NT2/D1 (cell line): Measurements from ENCODE around the gene CCDC69.

ENCODE experiments used
- DNase-seq: peaks from one replicate; pipeline ENCODE4 v3.0.0-alpha.2; 2011; ENCODE audit warnings: low read depth, low spot score
- H3K27me3 ChIP-seq: 2 replicates; pipeline ENCODE4 v1.6.0; 2011; ENCODE audit warnings: mild to moderate bottlenecking; ENCODE audit not compliant: insufficient read length, insufficient read depth
- H3K36me3 ChIP-seq: 2 replicates; pipeline ENCODE4 v1.6.1; 2011; ENCODE audit warnings: mild to moderate bottlenecking, low read length, mixed read lengths; ENCODE audit not compliant: insufficient read depth, insufficient read length
- H3K4me1 ChIP-seq: 2 replicates; pipeline ENCODE4 v1.5.1; 2011; ENCODE audit not compliant: insufficient read depth, insufficient read length
- H3K4me3 ChIP-seq: 2 replicates; pipeline ENCODE4 v1.5.1; 2011; ENCODE audit warnings: low read depth; ENCODE audit not compliant: insufficient read length
- H3K9ac ChIP-seq: 2 replicates; pipeline ENCODE4 v1.6.0; 2011; ENCODE audit warnings: low read depth; ENCODE audit not compliant: insufficient read length
- H3K9me3 ChIP-seq: 2 replicates; pipeline ENCODE4 v1.5.1; 2011; ENCODE audit warnings: mild to moderate bottlenecking, low read length; ENCODE audit not compliant: insufficient read depth
- SUZ12 ChIP-seq: IDR thresholded peaks from 2 replicates; pipeline ENCODE4 v1.6.1; 2011; ENCODE audit not compliant: insufficient read length, insufficient read depth; ENCODE audit errors: extremely low read depth
- YY1 ChIP-seq: IDR thresholded peaks from 2 replicates; pipeline ENCODE4 v1.6.1; 2011; ENCODE audit not compliant: insufficient read length, insufficient read depth
- ZNF274 ChIP-seq: IDR thresholded peaks from 2 replicates; pipeline ENCODE4 v1.6.1; 2011; ENCODE audit warnings: mild to moderate bottlenecking, low read depth, low read length

Gene CCDC69

DNA sequence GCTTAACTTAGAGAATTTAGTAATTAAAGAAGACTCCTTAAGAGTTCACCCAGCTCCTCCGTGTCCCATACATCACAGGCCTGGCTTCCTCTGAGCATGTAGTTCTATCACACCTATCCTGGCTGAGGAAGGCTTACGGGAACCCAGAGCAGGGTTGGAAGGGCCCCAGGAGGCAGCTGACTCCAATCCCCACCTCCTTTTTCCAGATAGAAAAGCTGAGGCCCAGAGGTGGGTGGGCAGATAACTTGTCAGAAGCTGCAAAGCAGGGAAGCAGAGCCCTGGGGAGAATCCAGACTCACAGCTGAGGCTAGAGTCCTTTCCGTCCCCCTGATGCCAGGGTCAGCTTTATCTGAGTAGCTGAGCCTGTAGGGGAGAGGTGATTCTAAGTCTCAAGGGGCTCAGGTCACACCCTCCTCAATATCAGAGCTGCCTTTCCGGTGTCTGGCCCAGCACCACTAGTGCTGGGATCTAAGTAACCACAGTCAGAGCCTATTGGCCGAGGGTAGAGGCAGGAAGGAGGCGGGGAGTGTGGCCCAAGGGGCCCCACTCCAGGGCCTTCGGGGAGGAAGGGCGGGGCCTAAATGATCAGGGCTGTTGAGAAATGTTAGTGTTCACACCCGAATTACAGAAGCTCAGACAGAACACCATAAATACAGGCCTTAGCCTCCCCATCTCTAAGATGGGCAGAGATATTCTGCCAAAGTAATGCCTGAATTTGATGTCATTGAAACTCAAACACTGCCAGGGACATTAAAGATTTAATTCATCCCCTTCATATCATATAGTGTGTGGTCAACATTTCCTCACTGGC is 9.9 kb downstream of the CCDC69 start:
- no peaks in the 10 kb centered on the region for H3K36me3 ChIP-seq
- no peak overlapping the region for H3K9ac ChIP-seq
- DNase-seq: no peak
- TF ChIP-seq YY1 (no peak), SUZ12 (no peak), ZNF274 (no peak)
- H3K4me3 ChIP-seq: no peak overlapping the region
- H3K27me3 ChIP-seq: no peaks in the 10 kb centered on the region
- no peaks in the 10 kb centered on the region for H3K9me3 ChIP-seq
- H3K4me1 ChIP-seq: no peaks in the 10 kb centered on the region

DNA sequence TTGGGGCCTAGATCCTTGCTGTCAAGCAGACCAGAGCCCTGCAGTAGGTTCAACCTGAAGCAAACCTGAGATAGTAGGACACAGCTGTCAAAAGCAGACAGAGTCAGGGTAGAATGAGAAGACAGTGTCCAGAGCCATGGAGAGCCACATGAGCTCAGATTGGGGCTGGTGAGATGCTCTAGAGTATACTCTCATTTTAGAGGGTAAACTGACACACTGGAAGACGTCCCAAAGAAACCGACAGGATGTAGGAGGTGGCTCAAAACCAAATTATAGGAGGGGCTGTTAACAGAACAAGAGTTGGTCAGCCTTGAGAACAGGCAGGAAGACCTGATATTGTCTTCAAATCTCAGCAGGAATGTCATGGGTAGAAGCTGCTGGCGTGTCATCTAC is 11.5 kb downstream of the CCDC69 start:
- Histone ChIP-seq H3K27me3 (no peaks in the 10 kb centered on the region), H3K9me3 (no peaks in the 10 kb centered on the region), H3K9ac (no peak overlapping the region), H3K4me1 (no peaks in the 10 kb centered on the region), H3K4me3 (no peak overlapping the region), H3K36me3 (no peaks in the 10 kb centered on the region)
- TF ChIP-seq ZNF274: no peak
- no peak for TF ChIP-seq YY1
- TF ChIP-seq SUZ12: no peak
- DNase-seq: no peak

DNA sequence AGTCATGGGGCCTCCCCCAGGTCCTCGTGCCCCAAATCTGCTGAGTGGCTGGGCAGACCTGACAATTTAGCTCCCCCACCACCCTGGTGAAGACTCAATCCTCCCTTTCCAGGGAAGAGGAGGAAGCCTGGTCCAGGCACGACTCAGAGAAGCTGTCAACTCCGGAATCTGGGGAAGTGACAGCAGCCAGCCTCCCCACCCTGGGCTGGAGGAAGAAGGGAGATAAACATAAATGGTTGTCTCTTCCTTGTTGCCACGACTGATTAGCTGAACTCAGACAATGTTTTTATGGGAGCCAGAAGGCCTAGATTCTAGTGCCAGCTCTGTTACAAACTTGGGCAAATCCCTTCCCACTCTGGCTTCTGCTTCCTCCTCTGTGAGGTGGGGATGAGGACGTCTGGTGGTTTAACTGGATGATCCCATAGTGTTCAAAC is 15.4 kb downstream of the CCDC69 start:
- TF ChIP-seq SUZ12 (no peak), YY1 (no peak), ZNF274 (no peak)
- H3K36me3 ChIP-seq: no peaks in the 10 kb centered on the region
- no peak for DNase-seq
- H3K9me3 ChIP-seq: no peaks in the 10 kb centered on the region
- H3K27me3 ChIP-seq: no peaks in the 10 kb centered on the region
- no peak overlapping the region for H3K9ac ChIP-seq
- H3K4me3 ChIP-seq: no peak overlapping the region
- H3K4me1 ChIP-seq: peaks cover 4% of the 10 kb centered on the region

DNA sequence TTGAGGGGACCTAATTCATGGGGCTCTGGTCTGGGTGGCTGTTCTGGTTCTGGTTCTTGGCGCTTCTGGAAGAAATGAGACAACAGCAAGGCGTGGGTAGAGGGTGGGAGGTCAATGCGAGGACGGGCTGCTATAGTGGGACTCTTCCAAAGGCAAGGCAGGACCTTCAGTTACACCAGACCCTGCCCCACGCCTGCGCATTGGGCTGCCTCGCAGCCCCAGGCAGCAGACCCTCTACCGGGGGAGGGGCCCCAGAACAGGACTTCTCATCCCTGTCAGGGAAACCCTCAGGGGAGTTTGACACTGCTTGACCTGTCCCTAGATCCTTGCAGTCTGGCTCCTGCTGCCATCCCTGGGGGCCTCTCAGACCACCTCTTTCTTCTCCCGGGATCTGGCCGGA is 18.5 kb downstream of the CCDC69 start:
- TF ChIP-seq ZNF274 (no peak), SUZ12 (no peak), YY1 (no peak)
- DNase-seq: no peak
- H3K4me1 ChIP-seq: peaks cover 4% of the 10 kb centered on the region
- no peak overlapping the region for H3K9ac ChIP-seq
- no peaks in the 10 kb centered on the region for H3K36me3 ChIP-seq
- H3K27me3 ChIP-seq: no peaks in the 10 kb centered on the region
- H3K9me3 ChIP-seq: no peaks in the 10 kb centered on the region
- no peak overlapping the region for H3K4me3 ChIP-seq

DNA sequence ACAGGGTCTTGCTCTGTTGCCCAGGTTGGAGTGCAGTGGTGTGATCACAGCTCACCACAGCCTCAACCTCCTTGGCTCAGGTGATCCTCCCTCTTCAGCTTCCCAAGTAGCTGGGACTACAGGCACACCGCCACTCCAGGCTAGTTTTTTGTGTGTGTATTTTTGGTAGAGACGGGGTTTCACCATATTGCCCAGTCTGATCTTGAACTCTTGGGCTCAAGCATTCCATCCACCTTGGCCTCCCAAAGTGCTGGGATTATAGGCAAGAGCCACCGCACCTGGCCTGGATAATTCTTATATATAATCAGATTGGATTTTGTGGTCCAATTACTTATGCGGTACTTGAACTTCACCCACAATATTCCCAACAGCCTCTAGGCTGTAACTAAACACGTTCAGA is 19.8 kb downstream of the CCDC69 start:
- TF ChIP-seq SUZ12: no peak
- no peak for TF ChIP-seq ZNF274
- TF ChIP-seq YY1: no peak
- Histone ChIP-seq H3K27me3 (no peaks in the 10 kb centered on the region), H3K9me3 (no peaks in the 10 kb centered on the region), H3K4me1 (peaks cover 4% of the 10 kb centered on the region), H3K4me3 (no peak overlapping the region), H3K36me3 (no peaks in the 10 kb centered on the region), H3K9ac (no peak overlapping the region)
- no peak for DNase-seq

DNA sequence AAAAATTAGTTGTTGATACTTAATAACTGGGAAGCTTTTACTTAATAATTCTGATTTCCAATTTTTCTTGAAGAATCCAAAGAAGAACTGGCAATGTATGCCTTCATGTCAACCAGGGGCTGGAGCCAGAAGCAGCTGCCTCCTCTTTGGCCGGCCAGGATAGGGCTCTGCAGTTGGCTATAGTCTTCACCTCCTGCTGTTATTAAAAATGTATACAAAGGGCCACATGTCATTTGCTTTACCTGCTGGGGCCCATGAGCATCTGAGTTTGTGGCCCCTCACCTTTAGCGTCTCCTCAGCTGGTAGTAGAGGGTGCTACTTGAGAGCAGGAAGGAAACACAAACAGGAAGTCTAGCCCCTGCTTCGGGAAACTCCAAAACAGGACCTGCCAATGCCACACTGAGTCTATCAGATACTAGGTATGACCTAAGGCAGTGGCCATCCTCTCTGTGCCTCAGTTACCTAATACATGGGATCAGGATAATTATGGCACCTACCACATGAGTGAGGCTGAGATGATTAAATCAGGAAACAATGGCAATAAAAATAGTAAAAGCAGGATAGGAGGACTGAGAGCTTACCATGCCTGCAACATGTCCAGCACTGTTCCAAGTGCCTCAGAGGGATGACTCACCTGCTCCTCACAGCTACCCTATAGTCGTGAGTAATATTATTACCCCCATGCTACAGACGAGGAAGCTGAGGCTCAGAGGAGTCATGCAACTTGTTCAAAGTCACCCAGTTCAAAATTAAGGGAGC is 21.3 kb downstream of the CCDC69 start:
- H3K4me3 ChIP-seq: no peak overlapping the region
- no peak overlapping the region for H3K9ac ChIP-seq
- H3K36me3 ChIP-seq: no peaks in the 10 kb centered on the region
- TF ChIP-seq YY1: no peak
- TF ChIP-seq ZNF274: no peak
- no peak for TF ChIP-seq SUZ12
- no peaks in the 10 kb centered on the region for H3K27me3 ChIP-seq
- no peak for DNase-seq
- H3K9me3 ChIP-seq: no peaks in the 10 kb centered on the region
- H3K4me1 ChIP-seq: peaks cover 4% of the 10 kb centered on the region

DNA sequence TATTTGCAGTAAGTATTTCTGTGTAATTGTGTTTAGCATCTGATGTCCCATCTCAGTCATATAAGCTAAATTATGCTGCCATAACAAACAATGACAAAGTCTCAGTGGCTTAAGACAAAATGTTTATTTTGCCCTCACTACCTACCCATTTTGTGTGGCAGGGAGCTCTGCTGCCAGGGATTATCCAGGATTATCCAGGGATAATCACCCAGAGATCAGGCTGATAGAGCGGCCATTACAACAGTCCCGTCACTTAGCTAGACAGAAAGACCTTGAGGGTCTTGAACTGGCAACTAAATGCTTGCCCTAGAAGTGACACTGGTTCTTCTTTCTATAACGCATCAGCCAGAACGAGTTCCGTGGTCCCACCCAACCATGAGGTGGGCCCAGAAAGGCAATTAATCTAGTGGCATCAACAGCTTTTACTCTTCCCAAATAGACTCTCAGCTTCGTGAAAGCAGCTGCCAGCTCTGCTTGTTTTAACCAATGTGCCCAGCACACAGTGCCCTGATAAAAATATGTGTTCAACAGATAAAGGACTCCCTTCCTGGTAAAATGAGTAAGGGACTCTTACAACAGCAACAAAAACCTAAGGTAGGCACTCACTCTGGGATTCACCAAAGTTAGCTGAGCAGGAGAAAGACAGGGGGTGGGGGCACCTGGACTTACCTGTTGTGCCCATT is 22.8 kb downstream of the CCDC69 start:
- Histone ChIP-seq H3K27me3 (no peaks in the 10 kb centered on the region), H3K9ac (no peak overlapping the region), H3K4me1 (peaks cover 4% of the 10 kb centered on the region), H3K9me3 (no peaks in the 10 kb centered on the region), H3K36me3 (no peaks in the 10 kb centered on the region), H3K4me3 (no peak overlapping the region)
- DNase-seq: no peak
- no peak for TF ChIP-seq SUZ12
- TF ChIP-seq YY1: no peak
- TF ChIP-seq ZNF274: no peak
